ENCODE data around the gene ATOH8.

GRCh38 chr2:85724731-85725181 lies 29.0 kb upstream of the ATOH8 start:
- TF ChIP-seq CTCF (IDR thresholded peaks at IDR 0.05), result no peak
- no peak for TF ChIP-seq POLR2A (IDR thresholded peaks at IDR 0.05)

All from uterus (tissue), 2 donors.